SK-N-SH (cell line): Measurements from ENCODE around the gene WNT3. TPM values are rescaled to one million over a fixed set of nuclear protein-coding genes. Genes with fewer than 3 reads are reported as not detected.

Source experiments
- CTCF ChIA-PET: fragments of 300-600, 350-600 bp; formaldehyde crosslinking; extraction: SDS; loops from one replicate; lab custom pipeline; 2021; lab: Yijun Ruan, JAX
- POLR2A ChIA-PET: fragments of 350-600 bp; sonication (Branson Sonifier 250); formaldehyde crosslinking; extraction: SDS; loops from one replicate; lab custom pipeline; 2020; ENCODE audit warnings: antibody characterized with exemption, inconsistent platforms; lab: Yijun Ruan, JAX
- DNase-seq: peaks from one replicate; pipeline ENCODE4 v3.0.0; 2012
- H2AFZ ChIP-seq: fragments of 200-600 bp; sonication (generic); 2 replicates; pipeline ENCODE4 v1.8.1; 2016; ENCODE audit warnings: antibody characterized with exemption, mild to moderate bottlenecking, low read depth
- H3F3A ChIP-seq: fragments of 200-600 bp; sonication (generic); replicated peaks from 2 replicates; pipeline ENCODE3; 2016; ENCODE audit warnings: antibody characterized with exemption, mild to moderate bottlenecking; ENCODE audit not compliant: insufficient read depth
- H3K27ac ChIP-seq, 2 experiments: fragments of 200-500 bp in 1 of 2; fragments of 200-600 bp in 1 of 2; sonication (Bioruptor generic) in 1 of 2; sonication (generic), shearing (Covaris generic) in 1 of 2; 2 replicates each; pipeline versions ENCODE4 v1.5.1 to v1.6.1; 2014 to 2016; ENCODE audit warnings: low read depth in 2 of 2, inconsistent platforms in 1 of 2, low read length in 1 of 2, mild to moderate bottlenecking in 1 of 2, mixed read lengths in 1 of 2
- H3K27me3 ChIP-seq: fragments of 200-600 bp; sonication (generic), shearing (Covaris generic); 2 replicates; pipeline ENCODE4 v1.6.1; 2016; ENCODE audit warnings: mixed run types; ENCODE audit not compliant: insufficient read depth
- H3K36me3 ChIP-seq, 2 experiments: fragments of 200-500 bp in 1 of 2; fragments of 200-600 bp in 1 of 2; sonication (Bioruptor generic) in 1 of 2; sonication (generic) in 1 of 2; replicated peaks in 1 of 2; 2 replicates each; pipeline versions ENCODE3 to v1.5.1; 2014 to 2016; ENCODE audit warnings: low read length in 1 of 2, mild to moderate bottlenecking in 1 of 2; ENCODE audit not compliant: insufficient read depth in 2 of 2, control insufficient read depth in 1 of 2
- H3K4me1 ChIP-seq, 2 experiments: fragments of 200-500 bp in 1 of 2; fragments of 200-600 bp in 1 of 2; sonication (Bioruptor generic) in 1 of 2; sonication (generic), shearing (Covaris generic) in 1 of 2; 2 replicates each; pipeline versions ENCODE4 v1.5.1 to v1.6.1; 2014 to 2016; ENCODE audit warnings: low read depth in 1 of 2, low read length in 1 of 2, mixed run types in 1 of 2; ENCODE audit not compliant: insufficient read depth in 2 of 2, control insufficient read depth in 1 of 2
- H3K4me2 ChIP-seq: fragments of 200-600 bp; sonication (generic), shearing (Covaris generic); 2 replicates; pipeline ENCODE4 v1.6.1; 2017; ENCODE audit warnings: mixed run types
- H3K4me3 ChIP-seq, 2 experiments: fragments of 200-500 bp in 1 of 2; fragments of 200-600 bp in 1 of 2; sonication (Bioruptor generic) in 1 of 2; sonication (generic), shearing (Covaris generic) in 1 of 2; 2 replicates each; pipeline versions ENCODE4 v1.5.1 to v1.8.1; 2014 to 2016; ENCODE audit warnings: low read depth in 2 of 2, inconsistent platforms in 1 of 2, low read length in 1 of 2, mild to moderate bottlenecking in 1 of 2, mixed read lengths in 1 of 2, moderate library complexity in 1 of 2
- H3K79me2 ChIP-seq: fragments of 200-600 bp; sonication (generic); 2 replicates; pipeline ENCODE4 v1.8.1; 2017; ENCODE audit warnings: mild to moderate bottlenecking; ENCODE audit not compliant: insufficient read depth
- H3K9ac ChIP-seq: fragments of 200-600 bp; sonication (generic); 2 replicates; pipeline ENCODE4 v1.6.1; 2017; ENCODE audit warnings: mixed run types
- H3K9me2 ChIP-seq: fragments of 200-600 bp; sonication (generic); 2 replicates; pipeline ENCODE4 v1.6.1; 2017; ENCODE audit warnings: mixed run types
- H3K9me3 ChIP-seq: fragments of 200-600 bp; sonication (generic); 2 replicates; pipeline ENCODE4 v1.6.1; 2017; ENCODE audit warnings: mixed run types, mild to moderate bottlenecking, moderate library complexity
- H4K20me1 ChIP-seq: fragments of 200-600 bp; sonication (generic); 2 replicates; pipeline ENCODE4 v1.6.1; 2017; ENCODE audit warnings: mild to moderate bottlenecking, mixed run types; ENCODE audit not compliant: insufficient read depth
- CTCF ChIP-seq: fragments of 200-600 bp; sonication (generic); IDR thresholded peaks from 2 replicates; pipeline ENCODE4 v1.6.1; 2017; ENCODE audit warnings: antibody characterized with exemption, mild to moderate bottlenecking, moderate library complexity
- ELF1 ChIP-seq: IDR thresholded peaks from 2 replicates; pipeline ENCODE4 v1.4.0; 2012
- FOSL2 ChIP-seq: IDR thresholded peaks from 2 replicates; pipeline ENCODE4 v1.4.0; 2012; ENCODE audit warnings: low read depth, mild to moderate bottlenecking, moderate library complexity, borderline replicate concordance
- FOXJ3 ChIP-seq: sonication (generic); formaldehyde crosslinking; IDR thresholded peaks from 2 replicates; pipeline ENCODE4 v1.5.1; 2020; ENCODE audit warnings: mild to moderate bottlenecking, missing genetic modification reagents
- FOXM1 ChIP-seq: IDR thresholded peaks from 2 replicates; pipeline ENCODE4 v1.4.0; 2012; ENCODE audit warnings: low read depth, mild to moderate bottlenecking
- GABPA ChIP-seq: IDR thresholded peaks from 2 replicates; pipeline ENCODE4 v1.4.0; 2012; ENCODE audit warnings: low read depth, mild to moderate bottlenecking
- JUND ChIP-seq: IDR thresholded peaks from 2 replicates; pipeline ENCODE4 v1.4.0; 2012
- NFIC ChIP-seq: IDR thresholded peaks from 2 replicates; pipeline ENCODE4 v1.4.0; 2012; ENCODE audit warnings: borderline replicate concordance
- PBX3 ChIP-seq: IDR thresholded peaks from 2 replicates; pipeline ENCODE4; 2012
- POLR2AphosphoS5 ChIP-seq: IDR thresholded peaks from 2 replicates; pipeline ENCODE4 v1.6.1; 2012; ENCODE audit warnings: low read depth, low read length
- RAD21 ChIP-seq: IDR thresholded peaks from 2 replicates; pipeline ENCODE4 v1.6.1; 2012; ENCODE audit warnings: mild to moderate bottlenecking, low read length
- RCOR1 ChIP-seq: fragments of 150-350 bp; IDR thresholded peaks from 2 replicates; pipeline ENCODE4 v1.6.1; 2017; ENCODE audit warnings: antibody characterized with exemption, low read length
- REST ChIP-seq: IDR thresholded peaks from 2 replicates; pipeline ENCODE4 v1.6.1; 2012; ENCODE audit warnings: mild to moderate bottlenecking, low read depth, low read length, moderate library complexity
- SIN3A ChIP-seq: IDR thresholded peaks from 2 replicates; pipeline ENCODE4 v1.6.1; 2012; ENCODE audit warnings: low read depth, mild to moderate bottlenecking, low read length, moderate library complexity, borderline replicate concordance
- WGBS: methylation state at CpG from one replicate; pipeline ENCODE4 v1.1.6; 2017; ENCODE audit warnings: low lambda C conversion rate; 5-methylcytosine and 5-hydroxymethylcytosine counted together
- polyA plus RNA-seq, 3 experiments: library from polyadenylated mRNA; depleted of rRNA; stranded (reverse); fragments of >200 nt; gene quantifications; 2 replicates each; pipeline ENCODE4 v1.2.3, GENCODE V29; 2012

Gene WNT3
- polyA plus RNA-seq, 1 of the 3 experiments (the other 2 are of a cell fraction) = 5.3 TPM

GRCh38 chr17:46827274-46827673 lies 8.8 kb upstream of the WNT3 start:
- Histone ChIP-seq H3K36me3 (no peaks in the 10 kb centered on the region), H3K4me2 (no peak overlapping the region), H3K27me3 (no peaks in the 10 kb centered on the region), H3K4me1 (no peaks in the 10 kb centered on the region; a peak in 1 of 4 replicates), H3K79me2 (no peaks in the 10 kb centered on the region), H3K9ac (no peak overlapping the region), H3K4me3 (no peak overlapping the region), H3F3A (no peaks in the 10 kb centered on the region), H3K9me2 (no peaks in the 10 kb centered on the region), H3K9me3 (no peaks in the 10 kb centered on the region), H2AFZ (no peak overlapping the region), H4K20me1 (no peaks in the 10 kb centered on the region), H3K27ac (no peak overlapping the region)
- WGBS = 94% methylated on average over 2 of the region's 2 CpGs
- POLR2A ChIA-PET = no interaction called here
- TF ChIP-seq POLR2AphosphoS5 = no peak
- TF ChIP-seq NFIC = no peak
- no peak for TF ChIP-seq FOXJ3 (CRISPR knock-in tag)
- TF ChIP-seq REST = no peak
- no peak for TF ChIP-seq PBX3
- no peak for TF ChIP-seq JUND
- no peak for TF ChIP-seq SIN3A
- TF ChIP-seq RAD21 = no peak
- TF ChIP-seq GABPA = no peak
- no peak for TF ChIP-seq ELF1
- no peak for TF ChIP-seq FOSL2
- TF ChIP-seq FOXM1 = no peak
- no peak for TF ChIP-seq RCOR1
- no peak for TF ChIP-seq CTCF
- no peak for DNase-seq
- CTCF ChIA-PET = interaction anchor here (1.4 to 7.1 kb wide), 5 partner anchors 7 to 114 kb away, joined by 4 to 74 read pairs (median 10); no protein-coding TSS in a partner anchor
